ENCODE results near the gene MACO1.

The MACO1 gene

GRCh38 chr1:25526753-25527152, 96.1 kb downstream of the MACO1 start:
- no peak for DNase-seq

GRCh38 chr1:25527226-25527846, 96.6 kb downstream of the MACO1 start:
- no peak for DNase-seq

DNA sequence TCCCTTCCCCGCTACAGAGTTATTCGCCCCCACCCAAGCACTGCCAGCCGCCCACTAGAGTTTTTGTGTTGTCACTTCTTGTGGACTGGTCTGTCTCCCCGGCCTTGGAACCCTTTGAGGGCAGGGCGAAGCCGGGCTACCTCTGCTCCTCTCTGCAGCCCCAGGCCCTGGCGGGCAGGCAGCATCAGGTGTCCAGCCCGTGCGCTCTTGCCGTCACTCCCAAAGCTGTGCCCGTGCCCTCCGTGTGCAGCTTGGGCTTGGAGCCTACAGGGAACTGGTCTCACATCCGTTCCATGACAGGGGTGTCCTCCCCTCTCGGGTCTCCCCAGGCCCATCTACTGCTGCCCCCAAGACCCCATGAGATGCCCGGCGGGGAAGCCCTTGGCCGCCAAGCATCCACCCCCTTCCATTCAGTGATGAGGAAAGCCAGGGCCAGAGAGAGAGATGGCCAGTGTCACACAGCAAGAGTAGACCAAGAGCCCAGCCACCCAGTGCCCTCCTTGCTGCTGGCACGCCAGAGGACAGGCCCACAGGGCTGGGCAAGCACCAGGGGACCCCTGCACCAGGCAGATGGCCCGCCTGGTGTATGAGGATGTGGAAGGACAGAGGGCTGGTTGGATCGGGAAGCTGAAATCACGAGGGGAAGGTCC, 97.4 kb downstream of the MACO1 start:
- no peak for DNase-seq

GRCh38 chr1:25528881-25529517, 98.3 kb downstream of the MACO1 start:
- no peak for DNase-seq

DNA sequence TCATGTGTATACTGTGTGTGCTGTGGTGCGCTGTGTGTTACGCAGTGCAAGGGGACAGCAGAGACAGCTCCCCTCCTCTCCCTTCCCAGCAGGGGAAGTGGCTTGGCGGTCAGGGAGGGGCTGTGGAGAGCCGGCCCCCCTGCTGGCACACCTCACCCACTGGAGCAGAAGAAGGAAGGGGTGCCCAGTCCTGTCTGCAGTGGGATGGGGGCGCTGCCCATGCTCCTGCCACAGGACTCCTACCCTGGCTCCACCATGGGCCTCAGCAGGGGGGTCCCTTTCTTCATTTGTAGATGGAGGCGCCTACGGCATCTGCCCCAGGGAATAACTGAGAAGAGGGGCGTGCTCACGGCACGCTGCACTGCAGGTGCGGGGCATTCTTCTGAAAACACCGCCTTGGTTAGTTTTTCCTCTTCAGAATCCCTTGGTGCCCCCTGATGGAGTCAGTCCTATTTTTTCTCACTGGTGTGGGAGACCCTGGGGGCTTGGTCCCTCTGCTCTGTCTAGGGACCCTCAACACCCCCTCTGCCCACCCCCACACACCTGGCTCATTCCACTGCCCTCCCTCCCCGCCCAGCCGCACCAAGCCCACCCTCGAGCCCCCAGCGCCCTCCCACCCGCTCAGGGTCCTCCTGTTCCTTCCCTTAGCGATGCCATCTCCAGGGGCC, 99.0 kb downstream of the MACO1 start:
- DNase-seq = no peak

DNA sequence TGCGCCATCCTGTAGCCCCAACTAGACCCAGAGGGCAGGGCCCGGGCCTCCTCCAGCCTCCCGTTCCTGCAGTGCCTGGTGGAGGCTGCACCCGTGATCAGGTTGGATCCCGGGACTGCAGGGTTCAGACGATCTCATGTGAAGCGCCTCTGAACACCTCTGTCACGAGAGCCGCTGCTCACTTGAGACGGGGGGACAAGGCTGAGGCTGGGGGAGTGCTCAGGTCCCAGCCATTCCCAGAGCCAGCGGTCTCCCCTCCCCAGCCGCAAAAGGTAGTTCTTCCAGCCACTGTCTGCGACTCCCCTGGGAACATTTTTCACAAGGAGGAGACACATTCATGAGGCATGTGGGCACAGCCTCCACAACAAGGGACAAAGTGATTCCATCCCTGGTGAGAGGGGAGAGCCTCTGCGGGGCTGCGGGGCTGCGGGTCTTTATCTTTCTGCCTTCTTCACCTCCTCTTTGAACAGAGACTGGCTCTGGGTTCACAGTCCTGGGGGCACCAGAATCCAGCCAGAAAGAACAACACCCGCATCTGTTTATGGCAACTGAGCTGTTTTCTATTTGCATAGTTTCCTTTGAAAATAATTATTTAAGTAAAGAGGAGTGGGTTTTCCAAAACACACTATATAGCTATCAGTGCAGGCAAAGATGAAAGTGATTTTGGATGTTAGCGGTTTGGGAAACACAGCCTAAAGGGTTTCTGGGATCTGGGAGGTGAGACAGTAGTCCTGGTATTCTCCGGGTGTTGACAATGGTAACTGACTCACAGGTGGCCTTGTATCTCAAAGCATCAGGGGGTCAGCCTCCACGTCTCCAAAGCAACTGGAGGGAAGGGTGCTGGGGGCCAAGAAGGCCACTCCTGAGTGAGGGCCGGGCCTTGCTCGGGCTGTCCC, 99.7 kb downstream of the MACO1 start:
- DNase-seq = no peak

DNA sequence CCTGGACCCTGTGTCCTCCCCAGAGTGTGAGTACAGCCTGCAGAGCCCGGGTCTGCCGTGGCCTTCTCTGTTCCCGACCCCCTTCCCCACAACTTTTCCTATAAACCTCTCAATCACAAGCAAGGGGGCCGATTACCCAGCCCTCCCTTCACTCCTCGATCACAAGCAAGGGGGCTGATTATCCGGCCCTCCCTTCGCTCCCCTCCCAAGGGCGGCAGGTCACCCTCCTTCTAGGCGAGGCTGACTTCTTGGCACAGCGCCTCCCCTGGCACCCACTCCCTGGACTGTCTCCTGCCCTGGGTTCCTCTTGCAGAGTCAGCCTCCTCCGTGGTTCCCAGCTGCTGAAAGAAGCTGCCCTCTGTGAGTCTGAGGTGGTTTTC, 100.4 kb downstream of the MACO1 start:
- no peak for DNase-seq

- no peak for DNase-seq
Observed at GRCh38 chr1:25532970-25533369, 102.3 kb downstream of the MACO1 start.

- no peak for DNase-seq
Observed at GRCh38 chr1:25533775-25534409, 103.2 kb downstream of the MACO1 start.

DNA sequence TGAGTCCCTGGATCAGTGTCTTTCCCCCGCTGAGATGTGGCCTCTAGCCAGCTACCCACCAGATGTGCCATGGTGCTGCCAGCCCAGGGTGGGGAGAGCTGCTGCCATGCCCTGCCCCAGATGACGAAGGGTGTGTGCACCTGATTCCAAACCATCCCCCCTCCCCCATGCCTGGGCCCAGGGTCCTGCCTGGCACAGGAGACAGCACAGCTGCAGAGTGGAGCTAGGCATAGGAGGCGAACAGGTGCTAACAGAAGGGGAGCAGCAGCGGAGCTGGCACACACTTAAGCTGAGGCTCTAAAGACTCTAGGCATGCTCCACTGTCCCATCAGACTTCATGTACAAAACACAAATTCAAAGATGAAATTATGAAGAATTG, 103.7 kb downstream of the MACO1 start:
- no peak for DNase-seq

DNA sequence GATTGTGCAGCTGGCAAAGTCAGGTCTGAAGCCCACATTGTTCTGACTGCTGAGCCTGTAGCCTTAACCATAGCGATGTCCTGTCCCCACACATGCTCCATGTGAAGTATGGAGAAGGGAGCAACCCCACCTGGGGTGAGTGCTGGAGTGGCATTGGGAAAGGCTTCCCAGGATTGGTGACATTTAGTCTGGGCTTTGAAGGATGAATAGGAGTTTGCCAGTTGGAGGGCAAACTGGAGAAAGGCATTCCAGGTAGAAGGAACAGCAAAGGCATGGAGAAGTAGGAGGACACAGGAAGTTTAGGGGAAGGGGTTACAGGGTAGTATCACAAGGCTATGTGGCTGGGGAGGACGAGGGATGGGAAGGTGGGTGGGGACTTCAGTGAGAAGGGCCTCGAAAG, 105.4 kb downstream of the MACO1 start:
- DNase-seq = no peak

DNA sequence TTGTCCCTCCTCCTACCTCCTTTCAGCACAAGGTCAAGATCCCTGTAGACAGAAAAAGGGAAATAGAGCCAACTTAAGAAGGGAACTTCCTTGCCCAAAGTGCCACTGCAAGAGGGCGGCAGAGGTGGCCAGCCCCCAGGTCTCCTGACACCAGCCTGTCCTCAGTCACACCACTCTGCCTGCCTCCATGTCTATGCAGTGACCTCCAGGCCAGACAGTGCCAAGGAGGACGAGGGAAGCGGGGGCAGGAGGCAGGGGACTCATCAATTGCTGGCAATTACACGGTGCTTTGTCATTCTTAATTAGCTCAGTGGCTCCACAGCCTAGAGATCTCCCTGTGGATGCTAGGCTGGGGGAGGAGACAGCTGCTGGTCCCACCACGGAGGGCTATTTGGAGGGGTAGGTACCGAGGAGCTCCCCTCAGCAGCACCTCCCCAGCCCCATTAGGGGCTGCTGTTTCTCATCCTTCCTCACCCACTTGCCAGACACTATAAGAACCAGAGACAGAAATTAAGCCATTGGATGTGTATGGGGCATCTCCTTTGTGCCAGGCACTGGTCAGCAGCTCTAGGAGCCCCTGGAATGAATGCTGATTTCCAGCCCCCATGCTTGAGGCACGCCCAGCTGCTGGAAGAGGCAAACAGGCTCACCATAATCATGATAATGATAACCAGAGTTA, 106.6 kb downstream of the MACO1 start:
- DNase-seq = no peak

DNA sequence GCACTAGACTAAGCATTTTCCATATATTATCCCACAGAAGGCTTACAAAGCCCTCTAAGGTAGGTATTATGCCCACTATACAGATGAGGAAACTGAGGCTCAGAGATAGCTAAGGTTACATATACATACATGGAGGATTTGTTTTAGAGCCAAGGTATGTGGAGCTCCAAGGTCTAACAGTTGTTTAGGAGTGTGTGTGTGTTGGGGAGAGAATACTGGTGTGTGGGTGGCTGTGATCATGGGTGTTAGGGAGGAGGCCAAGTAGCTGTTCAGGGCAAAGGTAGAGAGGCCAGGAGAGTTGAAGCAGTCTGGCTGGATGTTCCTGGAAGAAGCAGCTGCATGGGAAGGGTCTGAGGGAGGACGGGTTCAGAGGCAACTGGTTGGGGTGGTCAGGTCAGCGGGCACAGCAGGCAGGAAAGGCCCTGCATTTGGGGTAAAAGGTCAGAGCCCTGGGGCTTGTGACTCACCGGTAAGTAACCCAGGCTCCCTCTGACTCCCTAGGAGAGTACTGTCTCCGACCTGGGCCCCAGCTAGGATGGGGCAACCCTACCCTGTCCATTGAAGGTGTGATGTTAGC, 107.6 kb downstream of the MACO1 start:
- DNase-seq = no peak

DNA sequence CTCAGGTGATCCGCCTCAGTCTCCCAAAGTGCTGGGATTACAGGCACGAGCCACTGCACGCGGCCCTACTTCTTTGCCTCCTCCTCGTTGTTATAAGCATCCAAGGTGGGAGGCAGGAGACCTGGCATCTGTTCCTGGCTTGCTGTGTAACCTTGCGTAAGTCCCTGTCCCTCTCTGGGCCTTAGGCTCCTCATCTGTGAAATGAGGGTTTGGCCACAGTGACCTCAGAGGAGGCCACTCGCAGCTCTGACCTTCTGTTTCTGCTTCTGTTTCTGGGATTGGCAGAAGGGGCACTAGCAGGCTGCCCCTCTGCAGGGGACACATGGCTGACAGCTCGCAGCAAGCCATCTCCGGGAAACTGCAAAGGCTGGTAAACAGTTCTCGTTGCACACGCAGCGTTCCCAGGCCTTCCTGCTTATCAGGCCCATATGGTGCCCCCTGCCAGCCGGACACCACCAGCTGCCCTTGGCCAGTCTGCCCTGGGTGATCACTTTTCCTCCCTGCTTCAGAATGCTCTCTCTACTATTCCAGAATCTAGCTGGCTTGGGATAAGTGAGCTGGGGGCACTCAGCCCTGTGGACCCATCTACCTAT, 110.1 kb downstream of the MACO1 start:
- DNase-seq = no peak

DNA sequence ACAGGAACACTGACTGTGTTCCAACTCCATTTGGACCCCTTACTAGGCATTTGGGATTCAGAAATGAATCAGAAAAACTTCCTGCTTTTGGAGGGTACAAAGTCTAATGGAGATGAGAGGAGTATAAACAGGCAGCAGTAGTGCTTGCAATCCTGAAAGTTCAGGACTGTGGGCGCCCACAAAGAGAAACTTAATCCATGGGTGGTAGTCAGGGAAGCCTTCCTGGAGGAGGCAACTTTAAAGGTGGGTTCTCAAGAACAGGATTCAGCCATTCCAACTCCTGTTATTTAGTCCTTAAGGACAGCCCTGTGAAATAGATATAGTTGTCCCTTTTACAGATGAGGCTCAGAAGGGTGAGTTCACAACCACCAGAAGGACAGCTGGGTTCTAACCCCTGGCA, 110.7 kb downstream of the MACO1 start:
- DNase-seq = no peak

DNA sequence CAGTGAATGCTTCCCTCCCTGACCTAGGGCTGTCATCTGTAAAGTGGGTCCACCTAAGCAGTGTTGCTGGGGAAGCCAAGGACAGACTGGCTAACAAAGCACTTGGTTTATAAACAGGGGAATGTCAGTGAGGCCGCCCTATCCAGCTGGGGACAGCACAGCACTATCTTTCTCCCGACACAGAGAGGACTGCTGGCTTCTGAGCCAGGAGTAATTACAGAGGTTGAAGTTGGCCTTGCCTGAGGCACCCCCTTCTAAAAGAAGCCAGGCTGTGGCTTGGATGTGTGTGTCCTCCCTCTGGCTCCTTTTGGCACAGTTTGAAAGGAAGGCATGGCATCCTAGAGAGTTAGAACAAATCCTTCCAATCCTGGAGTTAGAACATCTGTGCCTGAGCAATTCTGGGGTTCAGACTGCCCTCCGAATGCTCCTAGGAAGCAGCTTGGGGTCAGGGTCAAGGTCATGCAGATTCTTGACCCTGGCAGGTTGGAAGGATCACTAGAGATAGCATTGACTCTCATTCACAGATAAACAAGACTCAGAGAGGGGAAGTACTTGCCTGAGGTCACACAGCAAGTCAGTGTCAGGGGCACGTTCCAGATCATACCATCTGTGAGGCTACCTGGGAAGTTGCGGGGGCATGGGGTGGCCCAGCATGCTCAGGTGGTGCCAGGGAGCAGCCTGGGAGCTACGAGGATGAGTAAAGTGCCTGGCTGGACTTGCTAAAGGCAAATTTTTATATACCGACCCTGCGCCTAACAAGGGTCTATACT, 111.4 kb downstream of the MACO1 start:
- no peak for DNase-seq

DNA sequence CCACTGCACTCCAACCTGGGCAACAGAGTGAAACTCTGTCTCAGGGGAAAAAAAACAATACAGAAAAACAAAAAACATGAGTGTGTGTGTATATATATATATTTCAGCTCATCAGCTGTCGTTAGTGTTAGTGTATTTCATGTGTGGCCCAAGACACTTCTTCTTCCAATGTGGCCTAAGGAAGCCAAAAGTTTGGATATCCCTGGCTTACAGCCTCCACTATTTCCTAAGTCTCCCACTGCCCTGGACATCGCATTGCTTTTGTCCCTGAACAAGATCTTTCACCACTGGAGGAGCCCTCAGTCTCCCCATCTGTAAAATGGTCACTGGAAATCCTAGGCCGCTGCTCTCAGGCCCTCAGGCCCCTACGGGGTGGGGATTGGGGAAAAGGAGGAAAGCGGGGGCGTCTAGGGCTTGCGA, 112.3 kb downstream of the MACO1 start:
- DNase-seq = no peak

DNA sequence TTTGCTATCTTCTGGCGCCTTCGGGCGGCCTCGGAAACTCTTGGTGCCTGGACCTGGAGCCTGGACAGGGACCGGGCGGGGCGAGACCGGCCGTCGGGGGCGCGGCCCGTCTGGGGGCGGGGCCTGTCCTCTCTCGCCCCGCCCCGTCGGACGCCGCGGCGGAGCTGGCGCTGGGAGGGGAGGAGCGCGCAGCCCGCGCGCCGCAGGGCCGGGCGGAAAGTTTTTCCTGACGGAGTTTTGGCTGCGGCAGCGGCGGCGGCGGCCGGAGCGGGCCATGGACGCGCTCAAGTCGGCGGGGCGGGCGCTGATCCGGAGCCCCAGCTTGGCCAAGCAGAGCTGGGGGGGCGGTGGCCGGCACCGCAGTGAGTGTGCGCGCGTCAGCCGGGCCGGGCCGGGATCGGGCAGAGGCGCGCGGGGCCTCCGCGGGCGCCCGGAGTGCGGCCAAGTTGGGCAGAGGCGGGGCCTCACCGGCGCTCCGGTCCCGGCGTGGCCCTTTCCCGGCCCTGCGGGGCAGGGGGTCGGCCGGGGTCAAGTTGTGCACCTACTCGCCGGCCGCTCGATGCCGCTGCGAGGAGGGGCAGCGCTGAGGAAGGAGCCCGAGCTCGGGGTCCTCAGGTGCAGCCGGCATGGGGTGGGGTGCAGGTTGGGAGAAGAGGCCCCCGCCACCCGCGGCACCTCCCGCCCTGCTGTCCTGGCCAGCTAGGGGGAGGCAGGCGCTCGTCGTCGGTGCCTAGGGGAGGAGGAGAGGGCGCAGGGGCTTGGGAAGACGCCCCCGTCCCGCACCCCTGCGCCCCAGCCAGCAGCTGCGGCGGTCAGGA, 112.9 kb downstream of the MACO1 start, which contains the start of gene LDLRAP1:
Gene LDLRAP1 (plus strand): TSS at position 182 of the 818 bp plus-strand sequence. CDS start 93 bp downstream, at position 275.
- peak; percentile 72 for DNase-seq

- DNase-seq = peak; percentile 53
Observed at GRCh38 chr1:25544243-25544764, 113.6 kb downstream of the MACO1 start.

All from CD4-positive, alpha-beta T cell treated with Interleukin-17A for 4 hours (primary cell).